Stomach (tissue), 4 donors: Measurements from ENCODE around the gene PALS1.

Experiments
- EP300 ChIP-seq: sonication (generic); formaldehyde crosslinking; IDR thresholded peaks from one replicate; pipeline ENCODE4 v1.6.1; 2017; ENCODE audit warnings: antibody characterized with exemption
- POLR2A ChIP-seq, 4 donors: fragments of 450-650 bp; IDR thresholded peaks; one replicate each; pipeline ENCODE4 v1.6.1; 2016; ENCODE audit warnings: antibody characterized with exemption in 4 of 4, control low read depth in 2 of 4, mild to moderate bottlenecking in 1 of 4, moderate library complexity in 1 of 4
- POLR2AphosphoS5 ChIP-seq, 3 donors: sonication (generic); formaldehyde crosslinking; IDR thresholded peaks; one replicate each; pipeline ENCODE4 v1.6.1; 2016; ENCODE audit warnings: antibody characterized with exemption in 3 of 3
- TF ChIP-seq, protein P1 (sequence below), 7 experiments: fragments of 450-650 bp in 4 of 7; fragments of 200-600 bp in 3 of 7; sonication (generic) in 3 of 7; IDR thresholded peaks; one replicate each; pipeline ENCODE4 v1.5.1; 2016 to 2019; ENCODE audit warnings: antibody characterized with exemption in 7 of 7, control low read depth in 2 of 7, mild to moderate bottlenecking in 1 of 7

DNA sequence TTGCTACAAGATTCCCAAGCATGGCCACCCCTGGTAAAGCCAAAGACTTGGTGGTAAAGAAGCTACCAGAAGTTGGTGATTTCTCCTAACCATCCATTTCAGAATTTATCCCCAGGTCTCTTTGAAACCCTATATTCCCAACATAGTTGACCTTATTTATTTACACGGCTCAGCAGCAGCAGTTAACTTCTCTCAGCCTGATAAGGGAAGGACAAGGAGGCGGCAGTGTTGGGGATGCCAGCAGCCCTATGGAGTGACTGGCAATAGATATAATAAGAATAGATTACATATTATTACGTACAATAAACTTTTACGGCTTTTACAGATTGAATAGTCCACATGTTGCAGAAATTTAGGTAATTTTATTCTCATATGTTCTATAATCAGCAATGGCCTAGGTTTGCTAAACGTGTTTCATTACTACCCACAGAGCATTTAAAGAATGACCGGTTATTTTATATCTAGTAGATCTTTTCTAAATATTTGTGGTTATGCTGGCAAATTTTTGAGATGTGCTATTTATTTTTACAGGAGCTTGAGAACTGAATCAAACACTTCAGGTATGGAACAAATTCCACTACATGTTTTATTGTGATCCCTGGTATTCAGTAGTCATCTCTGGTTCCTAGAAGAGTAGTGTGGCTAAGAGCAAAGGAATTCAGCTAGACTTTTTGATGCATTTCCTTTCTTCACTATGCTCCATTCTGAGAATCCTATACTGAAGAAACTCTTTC is 19.8 kb upstream of the PALS1 start:
- TF ChIP-seq POLR2AphosphoS5 (IDR thresholded peaks at IDR 0.05) (no peak), POLR2A (IDR thresholded peaks at IDR 0.05) (no peak), EP300 (no peak)
- TF ChIP-seq, protein P1, sequence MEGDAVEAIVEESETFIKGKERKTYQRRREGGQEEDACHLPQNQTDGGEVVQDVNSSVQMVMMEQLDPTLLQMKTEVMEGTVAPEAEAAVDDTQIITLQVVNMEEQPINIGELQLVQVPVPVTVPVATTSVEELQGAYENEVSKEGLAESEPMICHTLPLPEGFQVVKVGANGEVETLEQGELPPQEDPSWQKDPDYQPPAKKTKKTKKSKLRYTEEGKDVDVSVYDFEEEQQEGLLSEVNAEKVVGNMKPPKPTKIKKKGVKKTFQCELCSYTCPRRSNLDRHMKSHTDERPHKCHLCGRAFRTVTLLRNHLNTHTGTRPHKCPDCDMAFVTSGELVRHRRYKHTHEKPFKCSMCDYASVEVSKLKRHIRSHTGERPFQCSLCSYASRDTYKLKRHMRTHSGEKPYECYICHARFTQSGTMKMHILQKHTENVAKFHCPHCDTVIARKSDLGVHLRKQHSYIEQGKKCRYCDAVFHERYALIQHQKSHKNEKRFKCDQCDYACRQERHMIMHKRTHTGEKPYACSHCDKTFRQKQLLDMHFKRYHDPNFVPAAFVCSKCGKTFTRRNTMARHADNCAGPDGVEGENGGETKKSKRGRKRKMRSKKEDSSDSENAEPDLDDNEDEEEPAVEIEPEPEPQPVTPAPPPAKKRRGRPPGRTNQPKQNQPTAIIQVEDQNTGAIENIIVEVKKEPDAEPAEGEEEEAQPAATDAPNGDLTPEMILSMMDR (IDR thresholded peaks at IDR 0.05), result no peak
